ENCODE measurements around the gene EPDR1.

GRCh38 chr7:37974711-37975110 lies 54.3 kb downstream of the EPDR1 start:
- TF ChIP-seq POLR2AphosphoS5 (IDR thresholded peaks at IDR 0.05) (no peak), CTCF (IDR thresholded peaks at IDR 0.05) (no peak)
